GM18907 (cell line): ENCODE results near the gene LAX1.
"Not testable (repeated sequence)": the region's sequence is repeated elsewhere in the genome, so short reads cannot be mapped to it uniquely, and the experiment has no call there.

ENCODE experiments used
- ATAC-seq: cut with Tn5 transposase; IDR thresholded peaks from one replicate; pipeline ENCODE4 v1.9.1; 2021; ENCODE audit warnings: mild to moderate bottlenecking, moderate library complexity; ENCODE audit not compliant: unreplicated experiment

Gene LAX1

DNA sequence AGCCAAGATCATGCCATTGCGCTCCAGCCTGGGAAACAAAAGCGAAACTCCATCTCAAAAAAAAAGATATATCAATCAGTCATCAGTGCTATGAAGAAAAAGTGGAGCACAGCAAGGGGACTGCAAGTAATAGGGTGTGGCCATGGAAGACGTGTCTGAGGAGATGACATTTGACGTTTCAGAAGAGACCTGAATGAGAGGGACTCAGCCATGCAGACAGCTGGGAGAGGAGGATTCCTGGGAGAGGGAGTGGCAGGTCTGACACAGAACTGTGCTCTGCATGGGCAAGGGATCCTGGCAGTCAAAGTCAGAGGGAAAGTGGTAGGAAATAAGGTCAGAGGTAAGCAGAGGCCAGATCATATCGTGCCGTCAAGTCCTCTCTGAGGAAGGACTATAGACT is 3.3 kb downstream of the LAX1 start:
- no peak for ATAC-seq

DNA sequence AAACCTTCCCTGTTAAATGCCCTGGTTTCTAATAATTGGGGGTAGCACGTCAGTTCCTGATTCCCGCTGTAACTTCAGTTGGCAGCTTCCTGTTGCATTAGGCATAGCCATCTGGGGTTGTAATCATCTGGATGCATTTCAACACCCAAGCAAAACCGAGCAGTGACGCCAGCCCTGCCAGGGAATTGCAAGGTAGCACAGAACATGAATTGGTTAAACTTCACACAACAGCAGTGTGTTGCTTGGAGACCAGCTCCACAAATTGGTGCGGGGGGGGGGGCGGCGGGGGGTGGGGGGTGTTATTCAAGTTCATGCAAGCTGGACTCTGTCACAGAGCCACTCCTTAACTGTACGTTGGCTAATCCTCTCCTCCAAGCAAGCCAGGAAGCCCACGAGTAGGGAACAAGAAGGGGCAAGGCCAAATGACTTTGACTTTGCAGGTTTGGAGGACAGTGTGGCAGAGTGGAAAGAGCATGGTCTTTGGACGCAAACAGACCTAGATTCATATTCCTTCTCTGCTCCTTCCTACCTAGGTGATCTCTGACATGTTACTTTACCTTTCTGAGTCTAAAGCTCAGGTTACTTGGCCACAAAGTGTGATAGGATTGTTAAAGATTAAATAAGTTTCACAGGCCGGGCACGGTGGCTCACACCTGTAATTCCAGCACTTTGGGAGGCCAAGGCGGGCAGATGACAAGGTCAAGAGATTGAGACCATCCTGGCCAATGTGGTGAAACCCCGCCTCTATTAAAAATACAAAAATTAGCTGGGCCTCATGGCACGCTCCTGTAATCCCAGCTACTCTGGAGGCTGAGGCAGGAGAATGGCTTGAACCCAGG is 4.7 kb downstream of the LAX1 start:
- ATAC-seq, result no peak

GRCh38 chr1:203771901-203772301 is 6.9 kb downstream of the LAX1 start:
- ATAC-seq, result no peak

DNA sequence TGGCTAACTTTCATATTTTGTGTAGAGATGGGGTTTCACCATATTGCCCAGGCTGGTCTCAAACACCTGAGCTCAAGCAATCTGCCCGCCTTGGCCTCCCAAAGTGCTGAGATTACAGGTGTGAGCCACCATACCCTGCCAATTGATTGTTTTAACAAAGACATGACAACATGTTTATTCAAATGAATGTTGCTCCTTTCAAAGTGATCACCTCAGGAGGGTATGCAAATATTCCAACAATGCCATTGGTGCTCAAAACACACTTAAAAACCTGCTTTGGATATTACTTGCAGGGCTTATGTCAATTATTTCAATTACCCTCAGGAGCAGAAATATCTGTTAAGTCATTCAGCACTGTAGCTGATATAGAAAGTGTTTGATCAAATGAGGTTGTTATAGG is 7.9 kb downstream of the LAX1 start:
- no peak for ATAC-seq

DNA sequence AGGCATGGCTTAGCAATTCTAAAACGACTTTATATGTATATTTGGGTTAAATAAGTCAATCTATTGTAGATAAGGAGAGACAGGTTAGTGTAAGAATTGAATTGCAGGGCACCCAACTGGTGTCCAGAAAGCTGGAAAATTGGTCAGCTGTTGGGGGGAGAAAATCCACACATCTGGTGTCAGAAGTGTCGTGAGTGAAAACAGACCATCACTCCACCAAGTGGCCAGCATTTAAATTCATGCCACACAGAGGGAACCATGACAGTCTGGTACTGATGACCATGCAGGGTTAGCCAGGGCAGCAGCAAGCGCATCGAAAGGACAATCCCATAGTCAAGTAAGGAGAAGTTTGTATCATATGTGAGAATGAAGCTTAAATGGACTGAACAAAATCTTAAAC is 11.7 kb downstream of the LAX1 start:
- ATAC-seq, result no peak

DNA sequence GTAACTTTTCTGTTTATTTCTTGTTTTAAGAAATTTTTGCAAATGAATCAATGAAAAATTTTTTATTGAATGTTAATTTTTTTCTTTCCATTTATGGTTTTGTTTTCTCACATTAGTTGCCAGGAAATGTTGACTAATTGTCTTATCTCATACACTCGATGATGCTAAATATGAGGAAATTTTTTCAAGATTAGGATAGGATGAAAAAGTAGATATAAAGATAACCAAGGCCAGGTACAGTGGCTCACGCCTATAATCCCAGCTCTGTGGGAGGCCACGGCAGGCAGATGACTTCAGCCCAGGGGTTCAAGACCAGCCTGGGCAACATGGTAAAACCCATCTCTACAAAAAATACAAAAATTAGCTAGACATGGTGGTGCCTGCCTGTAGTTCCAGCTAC is 12.6 kb downstream of the LAX1 start:
- no peak for ATAC-seq

DNA sequence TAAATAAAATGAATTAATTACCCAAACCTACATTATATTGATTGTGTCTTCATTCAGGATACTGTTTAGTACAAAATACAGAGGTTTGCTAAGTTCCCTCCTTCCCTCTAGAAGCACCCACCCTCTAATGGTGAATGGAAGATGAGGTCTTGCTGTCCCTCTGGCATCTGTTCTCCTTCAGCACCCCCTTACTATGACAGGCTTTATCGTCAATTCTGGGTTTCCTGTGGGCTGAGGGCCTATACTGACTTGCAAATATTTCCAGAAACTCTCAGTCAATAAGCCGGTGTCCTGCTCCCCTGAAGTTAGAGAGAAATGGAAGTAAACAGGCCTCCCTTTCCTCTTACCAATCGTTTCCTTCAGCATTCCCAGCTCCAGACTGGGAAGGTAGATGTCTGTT is 13.2 kb downstream of the LAX1 start:
- ATAC-seq, result no peak

DNA sequence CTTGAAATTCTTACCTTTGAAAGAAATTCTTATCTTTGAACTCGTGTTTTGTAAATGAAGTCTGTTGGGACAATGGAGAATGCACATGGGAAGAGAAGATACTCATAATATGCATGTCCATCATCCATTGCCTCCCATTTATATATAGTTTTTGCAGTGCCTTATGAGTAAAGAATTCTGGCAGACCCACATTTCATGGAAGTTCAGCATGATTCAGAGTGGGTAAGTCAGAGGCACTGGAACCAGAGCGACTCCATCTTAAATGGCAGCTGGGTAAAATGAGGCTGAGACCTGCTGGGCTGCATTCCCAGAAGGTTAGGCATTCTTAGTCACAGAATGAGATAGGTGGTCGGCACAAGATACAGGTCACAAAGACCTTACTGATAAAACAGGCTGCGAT is 13.8 kb downstream of the LAX1 start:
- no peak for ATAC-seq

DNA sequence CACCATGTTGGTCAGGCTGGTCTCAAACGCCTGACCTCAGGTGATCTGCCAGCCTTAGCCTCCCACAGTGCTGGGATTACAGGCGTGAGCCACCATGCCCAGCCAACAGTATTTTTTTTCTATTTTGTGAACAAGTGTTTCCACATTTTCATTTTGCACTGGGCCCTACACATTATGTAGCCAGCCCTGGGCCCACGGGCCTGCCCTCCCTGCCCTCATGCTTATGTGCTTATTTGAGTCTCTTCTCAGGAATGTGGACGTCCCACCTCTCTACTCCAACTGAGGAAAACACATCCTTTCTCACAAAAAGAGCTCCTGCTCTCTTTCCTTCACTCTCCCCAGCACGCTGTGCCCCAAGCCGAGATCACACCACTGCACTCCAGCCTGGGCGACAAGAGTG is 17.0 kb downstream of the LAX1 start:
- ATAC-seq, result no peak

DNA sequence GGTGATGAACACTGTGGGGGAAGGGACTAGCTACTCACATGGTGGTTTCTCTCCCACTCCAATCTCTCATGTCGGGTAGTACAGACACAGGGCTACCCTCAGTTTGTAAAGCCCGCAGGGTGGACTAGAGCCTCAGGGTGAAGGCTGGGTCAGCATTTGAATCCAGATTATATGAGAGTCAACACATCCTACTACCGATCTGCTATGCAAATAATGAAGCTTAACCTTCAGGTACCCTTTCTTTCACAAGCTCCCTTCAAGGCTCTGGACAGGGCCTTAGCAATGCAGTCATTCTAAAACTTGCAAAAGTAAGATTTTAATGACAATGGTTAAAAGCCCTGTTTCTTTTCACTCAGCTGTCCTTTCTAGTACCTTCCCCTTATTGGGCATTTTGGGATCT is 25.0 kb downstream of the LAX1 start:
- ATAC-seq, result no peak

GRCh38 chr1:203791498-203791897 is 26.5 kb downstream of the LAX1 start:
- ATAC-seq, result no peak

- ATAC-seq, result no peak
Measured at GRCh38 chr1:203792486-203792885, 27.5 kb downstream of the LAX1 start.

GRCh38 chr1:203793561-203793960 is 28.6 kb downstream of the LAX1 start:
- not testable (repeated sequence) for ATAC-seq

DNA sequence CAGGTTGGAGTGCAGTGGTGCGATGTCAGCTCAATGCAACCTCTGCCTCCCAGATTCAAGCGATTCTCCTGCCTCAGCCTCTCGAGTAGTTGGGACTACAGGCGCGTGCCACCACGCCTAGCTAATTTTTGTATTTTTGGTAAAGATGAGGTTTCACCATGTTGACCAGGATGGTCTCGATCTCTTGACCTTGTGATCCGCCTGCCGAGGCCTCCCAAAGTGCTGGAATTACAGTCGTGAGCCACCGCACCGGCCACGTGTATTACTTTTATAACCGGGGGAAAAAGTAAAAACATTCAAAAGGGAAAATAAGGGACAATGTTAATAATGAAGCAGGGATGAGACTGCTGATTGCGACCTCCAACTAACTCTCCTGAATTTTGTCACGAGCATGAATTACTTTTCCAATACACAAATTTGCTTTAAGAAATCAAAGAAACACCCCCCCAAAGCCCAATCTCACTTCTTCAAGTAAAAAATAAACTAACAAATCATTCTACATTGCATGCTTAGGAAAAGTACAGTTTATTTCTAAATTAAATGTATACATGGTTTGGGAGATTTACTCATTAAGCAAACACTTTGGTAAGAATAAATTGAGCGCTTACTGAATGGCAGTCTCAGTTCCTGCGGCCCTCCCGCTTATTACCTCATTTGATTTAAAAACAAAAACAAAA is 29.9 kb downstream of the LAX1 start:
- ATAC-seq, result no peak

- peak; percentile 96 for ATAC-seq
Measured at GRCh38 chr1:203795441-203796235, 30.7 kb downstream of the LAX1 start, which contains the start of the genes ZBED6 and ZC3H11A. ZBED6 (plus strand) TSS chr1:203795623; CDS start chr1:203797523, 1,900 bp downstream. ZC3H11A (plus strand) TSS chr1:203795623; CDS start chr1:203817071, 21,448 bp downstream.

GRCh38 chr1:203796236-203796605 is 31.2 kb downstream of the LAX1 start:
- peak; percentile 21 for ATAC-seq

- no peak for ATAC-seq
Measured at GRCh38 chr1:203797216-203797615, 32.2 kb downstream of the LAX1 start.

- ATAC-seq, result no peak
Measured at GRCh38 chr1:203797948-203798655, 33.1 kb downstream of the LAX1 start.

GRCh38 chr1:203799157-203799556 is 34.2 kb downstream of the LAX1 start:
- no peak for ATAC-seq

DNA sequence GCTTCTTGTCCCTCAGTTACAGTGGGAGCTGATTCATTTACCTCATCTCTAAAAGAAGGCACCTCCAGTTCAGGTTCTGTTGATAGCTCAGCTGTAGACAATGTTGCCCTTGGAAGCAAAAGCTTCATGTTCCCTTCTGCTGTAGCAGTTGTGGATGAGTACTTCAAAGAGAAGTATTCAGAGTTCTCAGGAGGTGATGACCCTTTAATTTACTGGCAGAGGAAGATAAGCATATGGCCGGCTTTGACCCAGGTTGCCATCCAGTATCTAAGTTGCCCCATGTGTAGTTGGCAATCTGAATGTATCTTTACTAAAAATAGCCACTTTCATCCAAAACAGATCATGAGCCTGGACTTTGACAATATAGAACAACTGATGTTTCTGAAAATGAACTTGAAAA is 35.0 kb downstream of the LAX1 start:
- ATAC-seq, result no peak

GRCh38 chr1:203805689-203806088 is 40.7 kb downstream of the LAX1 start:
- no peak for ATAC-seq
